ENCODE data around the gene OR6B1.
"Not testable (repeated sequence)": the region's sequence is repeated elsewhere in the genome, so short reads cannot be mapped to it uniquely, and the experiment has no call there.

OR6B1 gene

GRCh38 chr7:144038887-144039286 lies 38.8 kb downstream of the OR6B1 start:
- no peak for DNase-seq (ENCODE audit: low read depth)

GRCh38 chr7:144048648-144049047 lies 48.5 kb downstream of the OR6B1 start, which contains the start of gene OR2A5:
TSS of gene OR2A5 (plus strand) at chr7:144048948. CDS start at chr7:144050402, 1,454 bp downstream.
- no peak for DNase-seq (ENCODE audit: low read depth)

- no peak for DNase-seq (ENCODE audit: low read depth)
These were observed 49.4 kb downstream of the OR6B1 start for GRCh38 chr7:144049491-144049890.

GRCh38 chr7:144050093-144050492 lies 50.0 kb downstream of the OR6B1 start:
- DNase-seq (ENCODE audit: low read depth): no peak

GRCh38 chr7:144050884-144051283 lies 50.8 kb downstream of the OR6B1 start:
- not testable (repeated sequence) for DNase-seq (ENCODE audit: low read depth)

GRCh38 chr7:144057954-144058353 lies 57.8 kb downstream of the OR6B1 start:
- no peak for DNase-seq (ENCODE audit: low read depth)

Data from stimulated activated CD8-positive, alpha-beta memory T cell treated with anti-CD3 and anti-CD28 coated beads, Interleukin-12 subunit alpha, Interleukin-12 subunit beta, amount 100 ng/mL, for 1 hour (primary cell).